HG03469 (cell line): Measurements from ENCODE around the gene PEX26.
"Not testable (repeated sequence)": the region's sequence is repeated elsewhere in the genome, so short reads cannot be mapped to it uniquely, and the experiment has no call there.

Experiments
- ATAC-seq: cut with Tn5 transposase; IDR thresholded peaks from one replicate; pipeline ENCODE4 v1.9.1; 2021; ENCODE audit warnings: mild to moderate bottlenecking, moderate library complexity, moderate number of reproducible peaks; ENCODE audit not compliant: unreplicated experiment

Gene PEX26

GRCh38 chr22:18093661-18094060 is 15.9 kb downstream of the PEX26 start:
- ATAC-seq: no peak

- ATAC-seq: no peak
These were observed 17.5 kb downstream of the PEX26 start for GRCh38 chr22:18095101-18095805.

- no peak for ATAC-seq
These were observed 19.0 kb downstream of the PEX26 start for GRCh38 chr22:18096823-18097222.

GRCh38 chr22:18100781-18101180 is 23.0 kb downstream of the PEX26 start:
- no peak for ATAC-seq

GRCh38 chr22:18101536-18101935 is 23.7 kb downstream of the PEX26 start:
- ATAC-seq: no peak

GRCh38 chr22:18103527-18104269 is 25.9 kb downstream of the PEX26 start:
- ATAC-seq: no peak

GRCh38 chr22:18104566-18104965 is 26.8 kb downstream of the PEX26 start:
- no peak for ATAC-seq

- ATAC-seq: not testable (repeated sequence)
These were observed 28.2 kb downstream of the PEX26 start for GRCh38 chr22:18105981-18106380.

- not testable (repeated sequence) for ATAC-seq
These were observed 29.0 kb downstream of the PEX26 start for GRCh38 chr22:18106550-18107341.

GRCh38 chr22:18108187-18108586 is 30.4 kb downstream of the PEX26 start:
- ATAC-seq: no peak

- ATAC-seq: no peak
These were observed 31.8 kb downstream of the PEX26 start for GRCh38 chr22:18109410-18110193.

GRCh38 chr22:18110194-18110953 is 32.6 kb downstream of the PEX26 start, which contains the start of gene TUBA8:
TUBA8 (plus strand) TSS chr22:18110809; CDS start chr22:18110866, 57 bp downstream.
- no peak for ATAC-seq

- ATAC-seq: no peak
These were observed 33.4 kb downstream of the PEX26 start for GRCh38 chr22:18110954-18111758.

- no peak for ATAC-seq
These were observed 34.1 kb downstream of the PEX26 start for GRCh38 chr22:18111759-18112330.

GRCh38 chr22:18112440-18112839 is 34.6 kb downstream of the PEX26 start:
- ATAC-seq: no peak

GRCh38 chr22:18113680-18114394 is 36.0 kb downstream of the PEX26 start:
- no peak for ATAC-seq

GRCh38 chr22:18114495-18114894 is 36.7 kb downstream of the PEX26 start:
- no peak for ATAC-seq
